ENCODE measurements around the gene GJD2.

GJD2 gene

GRCh38 chr15:34722439-34722836 is 32.4 kb downstream of the GJD2 start:
- H3K4me3 ChIP-seq (replicated peaks; ENCODE audit: insufficient read depth, low read length) = no peak overlapping the region
- no peak for TF ChIP-seq POLR2AphosphoS5 (IDR thresholded peaks at IDR 0.05; ENCODE audit: low read depth)
- no peak for DNase-seq (ENCODE audit: low read depth in 1 of 2, low spot score in 1 of 2)
- H3K27me3 ChIP-seq (ENCODE audit: insufficient read depth, poor library complexity, severe bottlenecking) = peaks cover 20% of the 10 kb centered on the region
- no peak overlapping the region for H3K27ac ChIP-seq (replicated peaks)

DNA sequence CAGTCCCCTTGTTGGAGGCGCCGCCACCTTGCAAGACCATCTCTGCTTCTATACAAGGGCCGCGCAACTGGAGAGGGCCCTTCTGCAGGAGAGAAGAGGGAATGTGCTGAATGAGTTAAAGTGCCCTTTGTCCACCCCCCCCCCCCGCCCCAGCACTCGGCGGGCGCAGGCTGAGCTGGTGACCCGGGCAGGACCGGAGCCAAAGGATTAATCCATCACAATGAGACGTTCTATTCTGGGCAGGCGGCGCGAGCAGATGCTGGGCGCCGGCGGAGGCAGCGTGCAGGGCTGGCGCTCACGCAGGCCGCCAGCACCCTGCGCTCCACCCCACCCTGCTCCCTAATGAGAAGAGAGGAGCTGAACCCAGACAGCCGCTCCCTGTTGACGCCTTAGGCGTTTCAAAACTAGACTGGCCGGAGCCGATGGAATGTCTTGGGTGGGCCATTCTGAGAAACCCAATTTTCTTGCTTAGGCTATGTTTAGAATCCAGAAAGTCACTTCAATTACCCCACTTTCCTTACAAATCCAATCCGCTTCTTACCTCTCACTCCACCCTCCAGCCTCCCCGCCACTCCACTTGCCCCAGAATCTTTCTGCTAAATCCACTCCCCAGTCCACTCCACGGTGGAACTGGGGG is 32.9 kb downstream of the GJD2 start:
- DNase-seq (ENCODE audit: low read depth in 1 of 2, low spot score in 1 of 2) = no peak
- H3K27me3 ChIP-seq (ENCODE audit: insufficient read depth, poor library complexity, severe bottlenecking) = peaks cover 20% of the 10 kb centered on the region
- TF ChIP-seq REST (IDR thresholded peaks at IDR 0.05; ENCODE audit: insufficient replicate concordance, low read depth) (no peak), GABPA (IDR thresholded peaks at IDR 0.05; ENCODE audit: low read depth) (no peak), POLR2AphosphoS5 (IDR thresholded peaks at IDR 0.05; ENCODE audit: low read depth) (no peak), SPI1 (IDR thresholded peaks at IDR 0.05; ENCODE audit: borderline replicate concordance, low read depth) (no peak)
- TF ChIP-seq, protein P1, sequence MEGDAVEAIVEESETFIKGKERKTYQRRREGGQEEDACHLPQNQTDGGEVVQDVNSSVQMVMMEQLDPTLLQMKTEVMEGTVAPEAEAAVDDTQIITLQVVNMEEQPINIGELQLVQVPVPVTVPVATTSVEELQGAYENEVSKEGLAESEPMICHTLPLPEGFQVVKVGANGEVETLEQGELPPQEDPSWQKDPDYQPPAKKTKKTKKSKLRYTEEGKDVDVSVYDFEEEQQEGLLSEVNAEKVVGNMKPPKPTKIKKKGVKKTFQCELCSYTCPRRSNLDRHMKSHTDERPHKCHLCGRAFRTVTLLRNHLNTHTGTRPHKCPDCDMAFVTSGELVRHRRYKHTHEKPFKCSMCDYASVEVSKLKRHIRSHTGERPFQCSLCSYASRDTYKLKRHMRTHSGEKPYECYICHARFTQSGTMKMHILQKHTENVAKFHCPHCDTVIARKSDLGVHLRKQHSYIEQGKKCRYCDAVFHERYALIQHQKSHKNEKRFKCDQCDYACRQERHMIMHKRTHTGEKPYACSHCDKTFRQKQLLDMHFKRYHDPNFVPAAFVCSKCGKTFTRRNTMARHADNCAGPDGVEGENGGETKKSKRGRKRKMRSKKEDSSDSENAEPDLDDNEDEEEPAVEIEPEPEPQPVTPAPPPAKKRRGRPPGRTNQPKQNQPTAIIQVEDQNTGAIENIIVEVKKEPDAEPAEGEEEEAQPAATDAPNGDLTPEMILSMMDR (IDR thresholded peaks at IDR 0.05; ENCODE audit: insufficient read depth, low read length) = no peak
- H3K4me3 ChIP-seq (replicated peaks; ENCODE audit: insufficient read depth, low read length) = no peak overlapping the region
- H3K27ac ChIP-seq (replicated peaks) = no peak overlapping the region

GRCh38 chr15:34721157-34721801 is 33.5 kb downstream of the GJD2 start:
- no peak for DNase-seq (ENCODE audit: low read depth in 1 of 2, low spot score in 1 of 2)
- Histone ChIP-seq H3K27me3 (ENCODE audit: insufficient read depth, poor library complexity, severe bottlenecking) (peaks cover 20% of the 10 kb centered on the region), H3K4me3 (replicated peaks; ENCODE audit: insufficient read depth, low read length) (no peak overlapping the region), H3K27ac (replicated peaks) (no peak overlapping the region)
- TF ChIP-seq REST (IDR thresholded peaks at IDR 0.05; ENCODE audit: insufficient replicate concordance, low read depth) (no peak), SPI1 (IDR thresholded peaks at IDR 0.05; ENCODE audit: borderline replicate concordance, low read depth) (no peak), GABPA (IDR thresholded peaks at IDR 0.05; ENCODE audit: low read depth) (no peak), POLR2AphosphoS5 (IDR thresholded peaks at IDR 0.05; ENCODE audit: low read depth) (no peak)
- TF ChIP-seq, protein P1 (IDR thresholded peaks at IDR 0.05; ENCODE audit: insufficient read depth, low read length) = no peak

DNA sequence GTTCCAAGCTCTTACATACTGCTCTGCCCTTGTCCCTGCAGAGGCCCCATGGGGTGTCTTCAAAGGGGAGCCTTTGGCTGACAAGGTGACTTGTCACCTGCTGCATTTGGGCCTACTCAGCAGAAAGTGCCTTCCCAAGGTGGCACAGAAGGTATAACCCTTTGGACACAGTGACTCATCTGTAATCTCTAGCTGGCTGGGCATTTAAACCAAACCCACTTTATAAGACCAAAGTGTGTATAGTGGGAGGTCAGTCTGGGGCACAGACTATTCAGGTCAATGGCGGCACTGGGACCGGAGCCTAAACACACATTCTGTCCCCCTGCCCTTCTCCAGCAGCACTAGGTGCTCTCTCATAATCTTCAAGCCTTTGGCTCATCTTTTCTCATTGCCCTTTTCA is 35.1 kb downstream of the GJD2 start:
- Histone ChIP-seq H3K27me3 (ENCODE audit: insufficient read depth, poor library complexity, severe bottlenecking) (peaks cover 20% of the 10 kb centered on the region), H3K27ac (replicated peaks) (no peak overlapping the region), H3K4me3 (replicated peaks; ENCODE audit: insufficient read depth, low read length) (no peak overlapping the region)
- DNase-seq (ENCODE audit: low read depth in 1 of 2, low spot score in 1 of 2) = no peak
- TF ChIP-seq REST (IDR thresholded peaks at IDR 0.05; ENCODE audit: insufficient replicate concordance, low read depth) (no peak), POLR2AphosphoS5 (IDR thresholded peaks at IDR 0.05; ENCODE audit: low read depth) (no peak), GABPA (IDR thresholded peaks at IDR 0.05; ENCODE audit: low read depth) (no peak)
- TF ChIP-seq, protein P1 (IDR thresholded peaks at IDR 0.05; ENCODE audit: insufficient read depth, low read length) = no peak
